ENCODE measurements around the gene BTBD9.

BTBD9 gene

GRCh38 chr6:38593409-38593808 lies 46.3 kb downstream of the BTBD9 start:
- DNase-seq = no peak

GRCh38 chr6:38591439-38591838 lies 48.3 kb downstream of the BTBD9 start:
- no peak for DNase-seq

- no peak for DNase-seq
These were observed 50.4 kb downstream of the BTBD9 start for GRCh38 chr6:38589367-38589720.

GRCh38 chr6:38588631-38589366 lies 50.9 kb downstream of the BTBD9 start:
- no peak for DNase-seq

- no peak for DNase-seq
These were observed 51.9 kb downstream of the BTBD9 start for GRCh38 chr6:38587766-38588362.

- DNase-seq = no peak
These were observed 52.7 kb downstream of the BTBD9 start for GRCh38 chr6:38586992-38587391.

- DNase-seq = no peak
These were observed 55.0 kb downstream of the BTBD9 start for GRCh38 chr6:38584731-38585130.

- no peak for DNase-seq
These were observed 56.2 kb downstream of the BTBD9 start for GRCh38 chr6:38583523-38583922.

- DNase-seq = no peak
These were observed 59.7 kb downstream of the BTBD9 start for GRCh38 chr6:38580030-38580429.

- no peak for DNase-seq
These were observed 60.6 kb downstream of the BTBD9 start for GRCh38 chr6:38579010-38579628.

GRCh38 chr6:38578075-38578474 lies 61.7 kb downstream of the BTBD9 start:
- no peak for DNase-seq

GRCh38 chr6:38577492-38577891 lies 62.2 kb downstream of the BTBD9 start:
- DNase-seq = no peak

GRCh38 chr6:38573801-38574395 lies 65.8 kb downstream of the BTBD9 start:
- DNase-seq = no peak

GRCh38 chr6:38572186-38572813 lies 67.4 kb downstream of the BTBD9 start:
- no peak for DNase-seq

GRCh38 chr6:38571721-38572120 lies 68.0 kb downstream of the BTBD9 start:
- DNase-seq = no peak

GRCh38 chr6:38570750-38571149 lies 69.0 kb downstream of the BTBD9 start:
- DNase-seq = no peak

GRCh38 chr6:38567436-38567835 lies 72.3 kb downstream of the BTBD9 start:
- no peak for DNase-seq

- DNase-seq = no peak
These were observed 73.3 kb downstream of the BTBD9 start for GRCh38 chr6:38566295-38567030.

- DNase-seq = no peak
These were observed 75.4 kb downstream of the BTBD9 start for GRCh38 chr6:38564301-38564700.

GRCh38 chr6:38555606-38556005 lies 84.1 kb downstream of the BTBD9 start:
- no peak for DNase-seq

- DNase-seq = no peak
These were observed 84.9 kb downstream of the BTBD9 start for GRCh38 chr6:38554700-38555413.

GRCh38 chr6:38554014-38554413 lies 85.7 kb downstream of the BTBD9 start:
- DNase-seq = no peak

Measured in KG1 (cell line).